ENCODE measurements around the gene DBNDD2. TPM values are rescaled to one million over a fixed set of nuclear protein-coding genes. Genes with fewer than 3 reads are reported as not detected.

The DBNDD2 gene
- total RNA-seq (2021) (36.4 and 38.6 TPM in 2 replicates), Bru-seq, nascent RNA (percentile 59 among the genes with signal in this experiment), BruChase-seq, experiment 1, labeled RNA remaining after a 2-hour chase (percentile 69 among the genes with signal in this experiment), BruChase-seq, experiment 2, labeled RNA remaining after a 6-hour chase (percentile 80 among the genes with signal in this experiment)
- long read RNA-seq, transcript DBNDD2-205 (4 exons, 1,207 nt) = minor isoform, 5 of 68 reads
- long read RNA-seq, transcript DBNDD2-202 (4 exons, 1,078 nt) = major isoform, 56 of 68 reads
- long read RNA-seq, partial matches to known transcripts = 0 of 68 reads
- long read RNA-seq, other reads (novel, unspliced or antisense) = 0 of 68 reads

GRCh38 chr20:45407783-45408645 lies at the start of gene DBNDD2:
TSS of gene DBNDD2 (plus strand) at chr20:45408289. CDS start at chr20:45408468, 179 bp downstream.
- POLR2A ChIA-PET (ENCODE audit: low non-redundant PET) = no interaction called here
- Histone ChIP-seq H3K27me3 (replicated peaks; ENCODE audit: insufficient read depth, low read depth, low read length, poor library complexity) (no peaks in the 10 kb centered on the region), H3K4me1 (ENCODE audit: insufficient read depth, low read length, poor library complexity, severe bottlenecking) (peaks cover 9% of the 10 kb centered on the region), H3K27ac (ENCODE audit: low read depth, low read length, poor library complexity, severe bottlenecking) (peak within 1 kb of the TSS; percentile 83), H3K4me3 (ENCODE audit: low read depth, low read length, poor library complexity, severe bottlenecking) (peak within 1 kb of the TSS; percentile 76), H3K9me3 (ENCODE audit: low read depth, low read length, poor library complexity, severe bottlenecking) (no peaks in the 10 kb centered on the region), H3K36me3 (ENCODE audit: insufficient read depth, low read length, poor library complexity, severe bottlenecking) (peaks cover 18% of the 10 kb centered on the region)
- intact Hi-C loops (cut with micrococcal nuclease; ENCODE audit: unreplicated experiment) = no loop called here
- no TSS peak for BruUV-seq (replicated peaks)
- TF ChIP-seq EZH2 (IDR thresholded peaks at IDR 0.05; ENCODE audit: borderline replicate concordance, low read depth, low read length, poor library complexity, severe bottlenecking) (no peak), CTCF (conservative IDR thresholded peaks at IDR 0.05; ENCODE audit: low read depth, low read length) (no peak)
- DNase-seq (ENCODE audit: low spot score) = no peak
- CTCF ChIA-PET = interaction anchor here (1.0 to 1.4 kb wide), 2 partner anchors 35 to 45 kb away, joined by 3 read pairs; partner anchors contain the start of gene SYS1

GRCh38 chr20:45359069-45359405 lies 49.1 kb upstream of the DBNDD2 start:
- ChIA-PET CTCF (no interaction called here), POLR2A (ENCODE audit: low non-redundant PET) (no interaction called here)
- TF ChIP-seq EZH2 (IDR thresholded peaks at IDR 0.05; ENCODE audit: borderline replicate concordance, low read depth, low read length, poor library complexity, severe bottlenecking) = no peak
- no peak for TF ChIP-seq CTCF (conservative IDR thresholded peaks at IDR 0.05; ENCODE audit: low read depth, low read length)
- intact Hi-C loops (cut with micrococcal nuclease; ENCODE audit: unreplicated experiment) = no loop called here
- BruUV-seq (replicated peaks) = no TSS peak
- Histone ChIP-seq H3K4me3 (ENCODE audit: low read depth, low read length, poor library complexity, severe bottlenecking) (no peak overlapping the region), H3K27ac (ENCODE audit: low read depth, low read length, poor library complexity, severe bottlenecking) (no peak overlapping the region), H3K27me3 (replicated peaks; ENCODE audit: insufficient read depth, low read depth, low read length, poor library complexity) (no peaks in the 10 kb centered on the region), H3K4me1 (ENCODE audit: insufficient read depth, low read length, poor library complexity, severe bottlenecking) (peaks cover 9% of the 10 kb centered on the region), H3K36me3 (ENCODE audit: insufficient read depth, low read length, poor library complexity, severe bottlenecking) (no peaks in the 10 kb centered on the region), H3K9me3 (ENCODE audit: low read depth, low read length, poor library complexity, severe bottlenecking) (no peaks in the 10 kb centered on the region)
- DNase-seq (ENCODE audit: low spot score) = no peak

- ChIA-PET POLR2A (ENCODE audit: low non-redundant PET) (no interaction called here), CTCF (interaction anchor here (1.7 kb wide), 1 partner anchor 78 kb away, joined by 4 read pairs; no protein-coding TSS in a partner anchor)
- BruUV-seq (replicated peaks) = no TSS peak
- no peaks in the 10 kb centered on the region for H3K27me3 ChIP-seq (replicated peaks; ENCODE audit: insufficient read depth, low read depth, low read length, poor library complexity)
- no peak for DNase-seq (ENCODE audit: low spot score)
- H3K27ac ChIP-seq (ENCODE audit: low read depth, low read length, poor library complexity, severe bottlenecking) = no peak overlapping the region
- intact Hi-C loops (cut with micrococcal nuclease; ENCODE audit: unreplicated experiment) = no loop called here
- no peaks in the 10 kb centered on the region for H3K9me3 ChIP-seq (ENCODE audit: low read depth, low read length, poor library complexity, severe bottlenecking)
- H3K4me1 ChIP-seq (ENCODE audit: insufficient read depth, low read length, poor library complexity, severe bottlenecking) = peaks cover 11% of the 10 kb centered on the region
- TF ChIP-seq EZH2 (IDR thresholded peaks at IDR 0.05; ENCODE audit: borderline replicate concordance, low read depth, low read length, poor library complexity, severe bottlenecking) (no peak), CTCF (conservative IDR thresholded peaks at IDR 0.05; ENCODE audit: low read depth, low read length) (no peak)
- no peak overlapping the region for H3K4me3 ChIP-seq (ENCODE audit: low read depth, low read length, poor library complexity, severe bottlenecking)
- no peaks in the 10 kb centered on the region for H3K36me3 ChIP-seq (ENCODE audit: insufficient read depth, low read length, poor library complexity, severe bottlenecking)
Observed at GRCh38 chr20:45359406-45360148, 48.5 kb upstream of the DBNDD2 start.
